WTC11 (cell line): ENCODE data around the gene KIF5C. TPM values are rescaled to one million over a fixed set of nuclear protein-coding genes. Genes with fewer than 3 reads are reported as not detected.

Source experiments
- ATAC-seq: fragments of 200-7000 bp; cut with Tn5 transposase; 2 replicates; pipeline ENCODE4 v1.10.0; 2021; ENCODE audit warnings: mild to moderate bottlenecking, moderate library complexity
- CTCF ChIA-PET: fragments of 300-600 bp; sonication (Branson Sonifier 250); formaldehyde crosslinking; loops from one replicate; lab custom pipeline; 2021; ENCODE audit warnings: antibody characterized with exemption; lab: Charles Lee
- POLR2A ChIA-PET: fragments of 350-600 bp; sonication (Branson Sonifier 250); formaldehyde crosslinking; loops from one replicate; lab custom pipeline; 2021; ENCODE audit warnings: antibody characterized with exemption; lab: Charles Lee
- DNase-seq: peaks from one replicate; pipeline ENCODE4 v3.0.0; 2021; ENCODE audit warnings: low spot score
- H3K27ac Mint-ChIP-seq: 2 replicates; pipeline ENCODE4 v1.8.0; 2021; ENCODE audit warnings: mixed read lengths
- H3K27me3 Mint-ChIP-seq: 2 replicates; pipeline ENCODE4 v1.8.0; 2021; ENCODE audit warnings: low read depth, mild to moderate bottlenecking, moderate library complexity, mixed read lengths
- H3K36me3 Mint-ChIP-seq: 2 replicates; pipeline ENCODE4 v1.8.0; 2021; ENCODE audit warnings: mixed read lengths
- H3K4me1 Mint-ChIP-seq: 2 replicates; pipeline ENCODE4 v1.8.0; 2022; ENCODE audit warnings: mixed read lengths
- H3K4me3 Mint-ChIP-seq: 2 replicates; pipeline ENCODE4 v1.8.0; 2021; ENCODE audit warnings: mild to moderate bottlenecking, moderate library complexity, mixed read lengths
- H3K9me3 Mint-ChIP-seq: 2 replicates; pipeline ENCODE4 v1.8.0; 2021; ENCODE audit warnings: mixed read lengths
- CBFB ChIP-seq: sonication (generic); formaldehyde crosslinking; IDR thresholded peaks from 2 replicates; pipeline ENCODE4 v1.8.1; 2022; ENCODE audit warnings: mild to moderate bottlenecking, low read depth, missing genetic modification reagents
- E2F1 ChIP-seq: sonication (generic); formaldehyde crosslinking; IDR thresholded peaks from 2 replicates; pipeline ENCODE4 v1.8.0; 2022; ENCODE audit warnings: mild to moderate bottlenecking, missing genetic modification reagents
- E2F5 ChIP-seq: sonication (generic); formaldehyde crosslinking; IDR thresholded peaks from 2 replicates; pipeline ENCODE4 v1.8.1; 2022; ENCODE audit warnings: mild to moderate bottlenecking, moderate library complexity, missing genetic modification reagents
- FOXJ3 ChIP-seq: sonication (generic); formaldehyde crosslinking; IDR thresholded peaks from 2 replicates; pipeline ENCODE4 v1.9.0; 2021; ENCODE audit warnings: missing genetic modification reagents, mild to moderate bottlenecking, borderline replicate concordance
- FOXP1 ChIP-seq: sonication (generic); formaldehyde crosslinking; IDR thresholded peaks from 2 replicates; pipeline ENCODE4 v1.8.0; 2022; ENCODE audit warnings: missing genetic modification reagents, mild to moderate bottlenecking, moderate library complexity, borderline replicate concordance
- MYBL2 ChIP-seq: sonication (generic); formaldehyde crosslinking; IDR thresholded peaks from 2 replicates; pipeline ENCODE4 v1.8.1; 2023; ENCODE audit warnings: mild to moderate bottlenecking, moderate library complexity, missing genetic modification reagents
- NFATC4 ChIP-seq: fragments of 250-450 bp; sonication (Bioruptor Pico); IDR thresholded peaks from 2 replicates; pipeline ENCODE4 v1.9.0; 2021; ENCODE audit warnings: mild to moderate bottlenecking
- NFE2L1 ChIP-seq: sonication (generic); formaldehyde crosslinking; IDR thresholded peaks from 2 replicates; pipeline ENCODE4 v1.8.1; 2023; ENCODE audit warnings: missing genetic modification reagents
- NR3C1 ChIP-seq: sonication (generic); formaldehyde crosslinking; conservative IDR thresholded peaks from 2 replicates; pipeline ENCODE4 v1.8.1; 2023; ENCODE audit warnings: low read depth, mild to moderate bottlenecking, missing genetic modification reagents
- OVOL2 ChIP-seq: fragments of 250-450 bp; sonication (Bioruptor Pico); IDR thresholded peaks from 2 replicates; pipeline ENCODE4 v1.9.0; 2021; ENCODE audit warnings: mild to moderate bottlenecking, borderline replicate concordance
- PRRX2 ChIP-seq: fragments of 250-450 bp; sonication (Bioruptor Pico); IDR thresholded peaks from 2 replicates; pipeline ENCODE4 v1.8.0; 2021; ENCODE audit warnings: mild to moderate bottlenecking
- SMAD3 ChIP-seq: sonication (generic); formaldehyde crosslinking; IDR thresholded peaks from 2 replicates; pipeline ENCODE4 v1.8.0; 2022; ENCODE audit warnings: missing genetic modification reagents, mild to moderate bottlenecking, borderline replicate concordance
- SMAD4 ChIP-seq: sonication (generic); formaldehyde crosslinking; IDR thresholded peaks from 2 replicates; pipeline ENCODE4 v1.8.0; 2022; ENCODE audit warnings: mild to moderate bottlenecking, missing genetic modification reagents
- SOX15 ChIP-seq: fragments of 250-450 bp; sonication (Bioruptor Pico); IDR thresholded peaks from 2 replicates; pipeline ENCODE4 v1.9.0; 2021; ENCODE audit warnings: mild to moderate bottlenecking
- ZBTB43 ChIP-seq: sonication (generic); formaldehyde crosslinking; IDR thresholded peaks from 2 replicates; pipeline ENCODE4 v1.8.1; 2023; ENCODE audit warnings: mild to moderate bottlenecking, missing genetic modification reagents
- ZNF281 ChIP-seq: sonication (generic); formaldehyde crosslinking; IDR thresholded peaks from 2 replicates; pipeline ENCODE4 v1.8.0; 2023; ENCODE audit warnings: mild to moderate bottlenecking, missing genetic modification reagents
- total RNA-seq: library from RNA; stranded (reverse); gene quantifications from 3 replicates; pipeline ENCODE4 v1.2.3, GENCODE V29; 2021
- TF ChIP-seq, protein P1 (sequence below): fragments of 250-450 bp; sonication (Bioruptor Pico); IDR thresholded peaks from 2 replicates; pipeline ENCODE4 v1.8.0; 2021; ENCODE audit warnings: mild to moderate bottlenecking
- TF ChIP-seq, protein P2 (sequence below): sonication (generic); formaldehyde crosslinking; IDR thresholded peaks from 2 replicates; pipeline ENCODE4 v1.8.0; 2022; ENCODE audit warnings: mild to moderate bottlenecking, missing genetic modification reagents

KIF5C gene
- total RNA-seq, 1 experiment from 2014 or later = 73.5 TPM

- no peak for TF ChIP-seq ZNF281 (CRISPR knock-in tag)
- TF ChIP-seq PRRX2 (CRISPR knock-in tag) = no peak
- TF ChIP-seq ZBTB43 (CRISPR knock-in tag) = no peak
- TF ChIP-seq NFATC4 (CRISPR knock-in tag) = no peak
Observed at GRCh38 chr2:148981324-148981723, 106.3 kb downstream of the KIF5C start (continued).

- Mint-ChIP-seq H3K27me3 (no peaks in the 10 kb centered on the region), H3K36me3 (peaks cover 50% of the 10 kb centered on the region), H3K27ac (no peak overlapping the region), H3K4me1 (peaks cover 21% of the 10 kb centered on the region), H3K4me3 (no peak overlapping the region), H3K9me3 (no peaks in the 10 kb centered on the region)
- CTCF ChIA-PET = interaction anchor here (1.1 kb wide), 1 partner anchor 35 kb away, joined by 3 read pairs; no protein-coding TSS in a partner anchor
- ATAC-seq (no peak), DNase-seq (no peak)
- POLR2A ChIA-PET = no interaction called here
- TF ChIP-seq E2F5 (CRISPR knock-in tag) (no peak), NR3C1 (CRISPR knock-in tag) (no peak), OVOL2 (CRISPR knock-in tag) (no peak), NFATC4 (CRISPR knock-in tag) (no peak), CBFB (no peak), FOXP1 (CRISPR knock-in tag) (no peak), MYBL2 (no peak), SMAD4 (CRISPR knock-in tag) (no peak), SOX15 (CRISPR knock-in tag) (no peak)
- TF ChIP-seq, protein P1, sequence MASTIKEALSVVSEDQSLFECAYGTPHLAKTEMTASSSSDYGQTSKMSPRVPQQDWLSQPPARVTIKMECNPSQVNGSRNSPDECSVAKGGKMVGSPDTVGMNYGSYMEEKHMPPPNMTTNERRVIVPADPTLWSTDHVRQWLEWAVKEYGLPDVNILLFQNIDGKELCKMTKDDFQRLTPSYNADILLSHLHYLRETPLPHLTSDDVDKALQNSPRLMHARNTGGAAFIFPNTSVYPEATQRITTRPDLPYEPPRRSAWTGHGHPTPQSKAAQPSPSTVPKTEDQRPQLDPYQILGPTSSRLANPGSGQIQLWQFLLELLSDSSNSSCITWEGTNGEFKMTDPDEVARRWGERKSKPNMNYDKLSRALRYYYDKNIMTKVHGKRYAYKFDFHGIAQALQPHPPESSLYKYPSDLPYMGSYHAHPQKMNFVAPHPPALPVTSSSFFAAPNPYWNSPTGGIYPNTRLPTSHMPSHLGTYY = no peak
- TF ChIP-seq, protein P2, sequence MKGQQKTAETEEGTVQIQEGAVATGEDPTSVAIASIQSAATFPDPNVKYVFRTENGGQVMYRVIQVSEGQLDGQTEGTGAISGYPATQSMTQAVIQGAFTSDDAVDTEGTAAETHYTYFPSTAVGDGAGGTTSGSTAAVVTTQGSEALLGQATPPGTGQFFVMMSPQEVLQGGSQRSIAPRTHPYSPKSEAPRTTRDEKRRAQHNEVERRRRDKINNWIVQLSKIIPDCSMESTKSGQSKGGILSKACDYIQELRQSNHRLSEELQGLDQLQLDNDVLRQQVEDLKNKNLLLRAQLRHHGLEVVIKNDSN (CRISPR knock-in tag) = no peak
Observed at GRCh38 chr2:148981781-148982180, 106.8 kb downstream of the KIF5C start.

- Mint-ChIP-seq H3K9me3 (no peaks in the 10 kb centered on the region), H3K27me3 (no peaks in the 10 kb centered on the region), H3K4me1 (peaks cover 21% of the 10 kb centered on the region), H3K27ac (no peak overlapping the region), H3K4me3 (no peak overlapping the region), H3K36me3 (peaks cover 55% of the 10 kb centered on the region)
- ATAC-seq = no peak
- no peak for DNase-seq
- ChIA-PET CTCF (interaction anchor here (1.1 to 1.3 kb wide), 2 partner anchors 35 to 56 kb away, joined by 3 read pairs; no protein-coding TSS in a partner anchor), POLR2A (no interaction called here)
- TF ChIP-seq E2F1 (CRISPR knock-in tag) = no peak
- no peak for TF ChIP-seq NFE2L1 (CRISPR knock-in tag)
- TF ChIP-seq ZNF281 (CRISPR knock-in tag) = no peak
- TF ChIP-seq SMAD3 = no peak
- no peak for TF ChIP-seq FOXJ3 (CRISPR knock-in tag)
Observed at GRCh38 chr2:148982282-148982681, 107.3 kb downstream of the KIF5C start.
